HepG2 (cell line): ENCODE measurements around the gene CCT7. TPM values are rescaled to one million over a fixed set of nuclear protein-coding genes. Genes with fewer than 3 reads are reported as not detected.

ENCODE experiments used
- ATF7 ChIP-seq, 2 experiments: fragments of 450-650 bp in 1 of 2; sonication (generic) in 1 of 2; formaldehyde crosslinking in 1 of 2; IDR thresholded peaks; 2 replicates each; pipeline versions ENCODE4 v1.4.0 to v1.6.1; 2016 to 2020; ENCODE audit warnings: antibody characterized with exemption in 1 of 2, mild to moderate bottlenecking in 1 of 2, missing genetic modification reagents in 1 of 2
- MXD3 ChIP-seq: IDR thresholded peaks from 2 replicates; pipeline ENCODE4 v1.6.1; 2016; ENCODE audit warnings: mild to moderate bottlenecking, missing biosample characterization, missing genetic modification reagents
- NFAT5 ChIP-seq: sonication (generic); formaldehyde crosslinking; IDR thresholded peaks from 2 replicates; pipeline ENCODE4 v1.4.0; 2020; ENCODE audit warnings: missing genetic modification reagents
- PRMT3 ChIP-seq: sonication (generic); formaldehyde crosslinking; IDR thresholded peaks from 2 replicates; pipeline ENCODE4 v1.8.1; 2022; ENCODE audit warnings: low read depth, mild to moderate bottlenecking, moderate library complexity, missing genetic modification reagents, borderline replicate concordance
- SP5 ChIP-seq: IDR thresholded peaks from 2 replicates; pipeline ENCODE4 v1.6.1; 2016; ENCODE audit warnings: low read depth, borderline replicate concordance
- TAF15 ChIP-seq: fragments of 200-400 bp; formaldehyde crosslinking; IDR thresholded peaks from one replicate; pipeline ENCODE4 v1.6.1; 2018; ENCODE audit warnings: mild to moderate bottlenecking, low read depth, low read length; ENCODE audit not compliant: poor library complexity, severe bottlenecking
- TGIF2 ChIP-seq: IDR thresholded peaks from 2 replicates; pipeline ENCODE4 v1.6.1; 2016; ENCODE audit warnings: control low read depth, missing compliant biosample characterization
- U2AF1 ChIP-seq: fragments of 200-400 bp; formaldehyde crosslinking; optimal IDR thresholded peaks from 2 replicates; pipeline ENCODE3; 2017; ENCODE audit warnings: mild to moderate bottlenecking, low read depth, low read length
- ZFYVE20 ChIP-seq: sonication (generic); formaldehyde crosslinking; IDR thresholded peaks from 2 replicates; pipeline ENCODE4 v1.8.0; 2023; ENCODE audit warnings: low read depth, mild to moderate bottlenecking, moderate library complexity, missing genetic modification reagents, borderline replicate concordance
- ZNF251 ChIP-seq: sonication (generic); formaldehyde crosslinking; IDR thresholded peaks from 2 replicates; pipeline ENCODE4 v1.9.0; 2021; ENCODE audit warnings: mild to moderate bottlenecking, missing genetic modification reagents
- ZNF34 ChIP-seq: sonication (generic); formaldehyde crosslinking; IDR thresholded peaks from 2 replicates; pipeline ENCODE4 v1.4.0; 2020; ENCODE audit warnings: mild to moderate bottlenecking, missing genetic modification reagents, borderline replicate concordance
- ZNF605 ChIP-seq: sonication (generic); formaldehyde crosslinking; IDR thresholded peaks from 2 replicates; pipeline ENCODE4 v1.8.0; 2022; ENCODE audit warnings: mild to moderate bottlenecking, missing genetic modification reagents
- ZNF724P ChIP-seq: sonication (generic); formaldehyde crosslinking; IDR thresholded peaks from 2 replicates; pipeline ENCODE4 v1.8.0; 2022; ENCODE audit warnings: missing genetic modification reagents, borderline replicate concordance
- ZNF746 ChIP-seq: sonication (generic); formaldehyde crosslinking; IDR thresholded peaks from 2 replicates; pipeline ENCODE4 v1.8.0; 2022; ENCODE audit warnings: mild to moderate bottlenecking, missing genetic modification reagents
- ZNF781 ChIP-seq: sonication (generic); formaldehyde crosslinking; IDR thresholded peaks from 2 replicates; pipeline ENCODE4 v1.5.1; 2020; ENCODE audit warnings: borderline replicate concordance, mild to moderate bottlenecking, missing genetic modification reagents; ENCODE audit errors: not compliant biosample characterization
- polyA plus RNA-seq, 8 experiments: library from polyadenylated mRNA; depleted of rRNA in 3 of 8; stranded (reverse) in 7 of 8; unstranded in 1 of 8; fragments of >200 nt; fragmentation: Illumina TruSeq in 4 of 8; extraction: Trizol in 4 of 8; gene quantifications; 2 replicates each; pipeline versions ENCODE4 v1.2.1 to v1.2.3, GENCODE V29; 2011 to 2016; ENCODE audit warnings: low read depth in 4 of 8, missing spikeins in 1 of 8, mixed read lengths in 1 of 8; ENCODE audit not compliant: insufficient read depth in 1 of 8
- total RNA-seq, 5 experiments: library from RNA; depleted of rRNA; stranded (reverse); fragments of >200 nt; fragmentation: Illumina TruSeq; extraction: Trizol; gene quantifications; 2 replicates each; pipeline ENCODE4 v1.2.3, GENCODE V29; 2016; ENCODE audit warnings: low read depth in 1 of 5
- TF ChIP-seq, protein P1 (sequence below): sonication (generic); formaldehyde crosslinking; IDR thresholded peaks from 2 replicates; pipeline ENCODE4 v1.4.0; 2020; ENCODE audit warnings: mild to moderate bottlenecking, missing genetic modification reagents

The CCT7 gene
- total and polyA plus RNA-seq, 2 of the 13 experiments (the other 11 are each of a cell fraction or from before 2014, with no cell fraction given): 347 to 517 TPM

- TF ChIP-seq U2AF1 (no peak), ZNF251 (0 out of 2 replicates have a peak, but pooled peaks have one; percentile 68), TGIF2 (CRISPR knock-in tag) (peak; percentile 100), PRMT3 (CRISPR knock-in tag) (no peak), ZNF724P (CRISPR knock-in tag) (peak; percentile 72), ZNF746 (CRISPR knock-in tag) (no peak; the same call in 1 of the 2 replicates), ZNF781 (CRISPR knock-in tag) (peak; percentile 72), ATF7 (IDR thresholded peaks at IDR 0.05) (no peak), ATF7 (CRISPR knock-in tag; IDR thresholded peaks at IDR 0.05) (no peak), NFAT5 (CRISPR knock-in tag) (0 out of 2 replicates have a peak, but pooled peaks have one; percentile 48), ZNF605 (CRISPR knock-in tag) (peak; percentile 66; the same call in 1 of the 2 replicates), ZNF34 (CRISPR knock-in tag) (no peak), ZFYVE20 (CRISPR knock-in tag) (no peak), SP5 (CRISPR knock-in tag) (peak; percentile 89), MXD3 (peak; percentile 59), TAF15 (no peak)
- TF ChIP-seq, protein P1, sequence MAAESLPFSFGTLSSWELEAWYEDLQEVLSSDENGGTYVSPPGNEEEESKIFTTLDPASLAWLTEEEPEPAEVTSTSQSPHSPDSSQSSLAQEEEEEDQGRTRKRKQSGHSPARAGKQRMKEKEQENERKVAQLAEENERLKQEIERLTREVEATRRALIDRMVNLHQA (CRISPR knock-in tag): no peak
These were observed 765 bp upstream of the CCT7 start, which contains the start of gene PRADC1 (continued) for GRCh38 chr2:73233154-73233931.
